H1 (cell line): ENCODE results near the gene NKAIN2. TPM values are rescaled to one million over a fixed set of nuclear protein-coding genes. Genes with fewer than 3 reads are reported as not detected.

Experiments
- BACH1 ChIP-seq: IDR thresholded peaks from 2 replicates; pipeline ENCODE4 v1.6.1; 2012; ENCODE audit warnings: low read length, improper control_type of control experiment
- SIRT6 ChIP-seq: IDR thresholded peaks from one replicate; pipeline ENCODE4 v1.7.1; 2012; ENCODE audit warnings: low read length, inconsistent platforms
- polyA plus RNA-seq, 7 experiments: library from polyadenylated mRNA; depleted of rRNA in 3 of 7; stranded (reverse) in 5 of 7; unstranded in 2 of 7; fragments of >200 nt in 5 of 7; fragments of 200-250 nt in 2 of 7; gene quantifications; 1 replicate in 5 of 7; 2 replicates in 1 of 7; 4 replicates in 1 of 7; pipeline versions ENCODE4 v1.2.1 to v1.2.3, GENCODE V29; 2011 to 2013; ENCODE audit warnings: missing spikeins in 2 of 7, mixed read lengths in 2 of 7
- total RNA-seq: library from RNA; stranded (reverse); fragmentation: NEBNext Ultra II Directional; extraction: Animal tissue kit (Norgen Biotek cat#: 25700); gene quantifications from 2 replicates; pipeline ENCODE4 v1.2.1, GENCODE V29; 2021

NKAIN2 gene
- total and polyA plus RNA-seq, 2 of the 8 experiments (the other 6 are each of a cell fraction or from before 2014, with no cell fraction given) = 0.20 to 0.34 TPM

- TF ChIP-seq SIRT6 (no peak), BACH1 (no peak)
- TF ChIP-seq, all 59 proteins: peak for 0
Observed at GRCh38 chr6:124310139-124310538, 506.5 kb downstream of the NKAIN2 start (continued).
